Activated CD4-positive, alpha-beta T cell treated with anti-CD3 and anti-CD28 coated beads, Interleukin-2, Interleukin-4, amounts not matched to agents 100 ng/mL and 50 ng/mL, durations not matched to agents 16 hours and 8 hours (primary cell): ENCODE measurements around the gene SLC28A3.
"Not testable (repeated sequence)": the region's sequence is repeated elsewhere in the genome, so short reads cannot be mapped to it uniquely, and the experiment has no call there.

Experiments
- DNase-seq: peaks from one replicate; pipeline ENCODE4 v3.0.0-alpha.2; 2020; ENCODE audit warnings: low spot score

The SLC28A3 gene

GRCh38 chr9:84340535-84340934, at the start of gene SLC28A3:
Gene SLC28A3 (minus strand): TSS chr9:84340758. CDS start chr9:84340633, 125 bp downstream.
- DNase-seq, result no peak

DNA sequence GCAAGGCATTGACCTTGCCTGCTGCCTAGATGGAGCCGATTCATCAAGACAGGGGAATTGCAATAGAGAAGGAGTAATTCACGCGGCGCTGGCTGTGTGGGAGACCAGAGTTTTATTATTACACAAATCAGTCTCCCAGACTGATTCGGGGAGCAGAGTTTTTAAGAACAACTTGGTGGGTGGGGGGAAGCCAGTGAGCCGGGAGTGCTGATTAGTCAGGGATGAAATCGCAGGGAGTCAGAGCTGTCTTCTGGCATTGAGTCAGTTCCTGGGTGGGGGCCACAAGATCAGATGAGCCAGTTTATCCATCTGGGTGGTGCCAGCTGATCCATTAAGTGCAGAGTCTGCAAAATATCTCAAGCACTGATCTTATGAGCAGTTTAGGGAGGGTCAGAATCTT, 49.7 kb upstream of the SLC28A3 start:
- peak; percentile 11 for DNase-seq

- DNase-seq, result no peak
Observed at GRCh38 chr9:84387821-84388220, 47.3 kb upstream of the SLC28A3 start.

DNA sequence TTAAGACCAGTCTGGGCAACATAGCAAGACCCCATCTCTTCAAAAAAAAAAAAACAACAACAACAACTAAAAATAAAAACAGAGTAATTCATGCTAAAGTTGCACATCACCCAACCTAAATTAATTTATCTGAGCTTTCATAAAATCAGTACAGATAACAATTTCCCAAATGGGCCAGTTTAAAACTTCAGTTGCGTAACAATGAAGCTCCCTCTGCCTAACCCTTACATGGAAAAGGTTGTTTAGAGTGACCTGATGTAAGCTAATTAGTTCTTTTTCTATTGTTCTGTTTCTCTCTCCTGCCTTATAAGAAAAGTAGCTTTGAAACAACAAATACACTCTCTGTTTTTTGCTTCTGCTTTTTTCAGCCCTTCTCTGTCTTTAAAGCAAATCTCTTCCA, 46.2 kb upstream of the SLC28A3 start:
- no peak for DNase-seq

DNA sequence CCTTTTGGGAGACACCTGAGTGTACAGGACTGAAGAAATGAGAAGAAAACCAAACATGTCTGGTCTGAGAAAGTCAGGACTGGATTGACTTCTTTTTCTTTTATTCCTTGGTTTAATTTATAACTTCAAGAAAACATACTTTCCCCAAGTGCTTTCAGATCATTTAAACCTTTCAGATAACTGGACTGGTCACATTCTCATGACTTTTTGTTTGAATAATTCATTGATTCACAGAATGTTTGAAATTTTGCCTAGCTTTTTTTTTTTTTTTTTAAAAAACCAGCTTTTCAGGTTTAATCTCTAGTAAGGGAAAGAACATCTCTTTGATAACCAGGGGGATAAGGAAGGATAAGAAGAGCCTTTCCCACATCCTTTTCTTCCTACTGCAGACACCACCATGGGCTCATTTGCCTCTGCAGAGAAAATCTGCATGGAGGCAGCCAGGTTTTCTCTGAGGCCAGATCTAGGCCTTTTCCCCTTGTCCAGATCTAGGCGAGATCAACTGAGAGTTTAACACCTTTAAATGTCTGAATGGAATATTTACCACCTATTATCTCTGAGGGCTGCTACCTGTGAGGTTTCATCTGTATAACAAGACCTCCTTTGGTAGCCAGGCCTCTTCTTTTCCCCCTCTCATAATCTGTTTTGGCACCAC, 45.0 kb upstream of the SLC28A3 start:
- DNase-seq, result no peak

DNA sequence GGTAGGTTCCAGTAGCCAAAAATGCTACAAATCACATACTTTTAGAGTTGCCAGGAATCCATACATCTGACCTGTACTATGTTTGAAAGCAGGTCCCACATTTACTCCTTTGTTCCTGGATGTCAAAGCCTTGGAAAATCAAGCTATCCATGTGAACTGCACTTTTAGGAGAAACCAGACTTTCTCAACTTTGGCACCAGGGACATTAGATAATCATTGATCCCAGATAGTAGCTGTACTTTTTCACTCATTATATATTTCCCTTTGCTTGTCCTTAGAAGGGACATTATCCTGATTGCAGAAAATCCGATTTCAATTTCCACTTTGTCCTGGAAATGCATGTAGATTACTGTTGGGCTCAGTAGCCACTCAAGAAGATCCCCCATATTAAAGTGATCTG, 44.1 kb upstream of the SLC28A3 start:
- no peak for DNase-seq

GRCh38 chr9:84383178-84383577, 42.6 kb upstream of the SLC28A3 start:
- DNase-seq, result no peak

DNA sequence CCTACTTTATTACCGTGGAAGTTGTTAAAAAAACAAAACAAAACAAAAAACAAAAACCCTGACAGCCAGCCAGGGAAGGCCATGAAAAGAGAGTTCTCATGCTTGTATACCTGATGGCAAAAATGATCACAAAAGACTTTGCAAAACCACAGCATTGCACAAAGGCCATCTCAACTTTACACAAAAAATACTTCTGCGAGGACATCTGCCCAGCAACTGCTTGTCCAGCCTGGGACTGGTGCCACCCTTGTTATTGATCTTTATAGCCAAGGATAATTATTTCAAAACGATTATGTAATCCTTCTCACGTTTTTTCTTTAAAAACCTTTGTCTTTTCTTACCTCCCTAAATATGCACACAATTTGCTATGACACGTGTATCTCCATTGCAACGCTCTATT, 42.2 kb upstream of the SLC28A3 start:
- DNase-seq, result no peak

DNA sequence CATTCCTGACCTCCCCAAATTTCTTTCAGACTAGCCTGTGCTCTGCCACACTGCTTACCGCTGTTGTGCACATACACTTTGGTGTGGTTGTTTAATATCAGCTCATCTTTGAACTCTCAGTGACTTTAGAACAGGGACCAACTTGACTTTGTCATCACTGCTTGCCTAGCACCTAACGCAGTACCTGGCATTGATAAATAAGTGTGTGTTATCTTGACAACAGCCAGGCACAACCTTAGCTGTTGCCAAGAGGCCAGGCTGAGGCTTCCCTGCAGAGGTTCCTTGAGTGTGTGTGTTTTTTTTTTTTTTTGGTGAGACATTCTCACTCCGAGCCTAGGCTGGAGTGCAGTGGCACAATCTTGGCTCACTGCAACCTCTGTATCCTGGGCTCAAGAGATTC, 41.0 kb upstream of the SLC28A3 start:
- no peak for DNase-seq

- DNase-seq, result no peak
Observed at GRCh38 chr9:84379740-84380139, 39.2 kb upstream of the SLC28A3 start.

DNA sequence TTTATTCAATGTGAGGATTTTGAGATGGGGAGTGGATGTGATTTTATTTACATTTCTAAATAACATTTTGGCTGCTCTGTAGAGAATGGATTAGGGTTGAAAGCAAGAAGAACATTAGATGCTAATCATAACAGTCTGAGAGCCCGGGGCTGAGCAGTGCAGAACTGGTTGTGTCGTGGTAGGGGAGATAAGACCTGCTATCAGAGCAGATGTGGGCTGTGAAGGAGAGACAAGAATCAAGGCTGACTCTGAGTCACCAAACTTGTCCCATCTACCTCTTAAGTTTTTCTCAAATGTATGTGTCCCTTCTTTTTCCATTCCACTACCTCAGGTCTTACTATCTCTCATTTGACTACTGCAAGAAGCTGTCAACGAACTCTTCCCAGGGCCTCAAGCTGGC, 35.4 kb upstream of the SLC28A3 start:
- no peak for DNase-seq

GRCh38 chr9:84374516-84374915, 34.0 kb upstream of the SLC28A3 start:
- DNase-seq, result no peak

DNA sequence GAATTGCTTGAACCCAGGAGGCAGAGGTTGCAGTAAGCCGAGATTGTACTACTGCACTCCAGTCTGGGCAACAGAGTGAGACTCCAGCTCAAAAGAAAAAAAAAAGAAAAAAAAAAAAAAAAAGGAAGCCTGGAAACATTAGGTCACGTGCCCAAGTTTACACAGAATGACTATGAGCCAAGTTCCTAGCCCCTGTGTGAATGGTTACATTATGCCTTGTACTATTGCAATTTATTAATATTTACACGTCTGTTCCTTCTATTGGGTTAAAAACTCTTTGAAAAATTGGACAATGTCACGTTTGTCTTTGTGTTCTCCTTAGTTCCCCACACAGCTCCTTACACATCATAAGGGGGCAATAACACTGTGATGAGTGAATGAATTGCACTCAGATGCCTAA, 33.5 kb upstream of the SLC28A3 start:
- no peak for DNase-seq

- no peak for DNase-seq
Observed at GRCh38 chr9:84371737-84372136, 31.2 kb upstream of the SLC28A3 start.

GRCh38 chr9:84368601-84369000, 28.0 kb upstream of the SLC28A3 start:
- no peak for DNase-seq

DNA sequence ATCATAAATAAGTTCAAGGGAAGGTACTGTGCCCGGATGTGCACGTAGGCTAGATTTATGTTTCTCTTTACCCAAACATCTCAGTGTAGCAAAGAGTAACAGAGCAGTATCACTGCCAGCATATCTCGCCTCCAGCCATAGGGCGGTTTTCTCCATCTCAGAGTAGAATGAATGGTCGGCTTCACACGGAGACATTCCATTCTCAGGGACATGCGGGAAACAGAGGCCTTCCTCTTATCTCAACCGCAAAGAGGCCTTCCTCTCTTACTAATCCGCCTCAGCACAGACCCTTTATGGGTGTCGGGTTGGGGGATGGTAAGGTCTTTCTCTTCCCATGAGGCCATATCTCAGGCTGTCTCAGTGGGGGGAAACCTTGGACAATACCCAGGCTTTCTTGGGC, 27.2 kb upstream of the SLC28A3 start:
- DNase-seq, result not testable (repeated sequence)

DNA sequence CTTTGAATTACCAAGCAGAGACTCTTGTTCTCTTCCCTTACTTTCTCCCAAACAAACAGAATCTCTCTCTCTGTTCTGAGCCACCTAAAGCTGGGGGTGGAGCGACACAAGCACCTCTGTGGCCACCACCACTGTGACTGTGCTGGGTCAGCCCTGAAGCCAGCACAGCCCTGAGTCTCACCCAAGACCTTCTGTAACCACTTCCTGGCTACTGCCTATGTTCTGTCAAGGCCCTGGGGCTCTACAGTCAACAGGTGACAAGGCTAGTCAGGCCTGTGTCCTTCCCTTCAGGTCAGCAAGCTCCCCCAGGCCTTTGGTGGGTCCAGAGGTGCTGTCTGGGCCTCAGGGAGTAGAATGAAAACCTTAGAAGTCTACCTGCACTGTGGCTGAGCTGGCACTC, 26.1 kb upstream of the SLC28A3 start:
- DNase-seq, result no peak

DNA sequence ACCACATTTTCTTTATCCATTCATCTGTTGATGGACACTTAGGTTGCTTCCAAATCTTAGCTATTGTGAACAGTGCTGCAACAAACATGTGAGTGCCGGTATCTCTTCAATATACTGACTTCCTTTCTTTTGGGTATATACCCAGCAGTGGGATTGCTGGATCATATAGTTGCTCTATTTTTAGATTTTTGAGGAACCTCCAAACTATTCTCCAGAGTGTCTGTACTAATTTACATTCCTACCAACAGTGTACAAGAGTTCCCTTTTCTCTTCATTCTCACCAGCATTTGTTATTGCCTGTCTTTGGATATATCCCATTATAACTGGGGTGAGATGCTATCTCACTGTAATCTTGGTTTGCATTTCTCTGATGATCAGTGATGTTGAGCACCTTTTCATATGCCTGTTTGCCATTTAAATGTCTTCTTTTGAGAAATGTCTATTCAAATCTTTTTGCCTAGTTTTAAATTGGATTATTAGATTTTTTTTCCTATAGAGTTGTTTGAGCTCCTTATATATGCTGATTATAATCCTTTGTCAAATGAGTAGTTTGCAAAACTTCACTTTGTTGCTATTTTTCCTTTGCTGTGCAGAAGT, 24.4 kb upstream of the SLC28A3 start:
- not testable (repeated sequence) for DNase-seq

- no peak for DNase-seq
Observed at GRCh38 chr9:84361645-84362044, 21.1 kb upstream of the SLC28A3 start.

DNA sequence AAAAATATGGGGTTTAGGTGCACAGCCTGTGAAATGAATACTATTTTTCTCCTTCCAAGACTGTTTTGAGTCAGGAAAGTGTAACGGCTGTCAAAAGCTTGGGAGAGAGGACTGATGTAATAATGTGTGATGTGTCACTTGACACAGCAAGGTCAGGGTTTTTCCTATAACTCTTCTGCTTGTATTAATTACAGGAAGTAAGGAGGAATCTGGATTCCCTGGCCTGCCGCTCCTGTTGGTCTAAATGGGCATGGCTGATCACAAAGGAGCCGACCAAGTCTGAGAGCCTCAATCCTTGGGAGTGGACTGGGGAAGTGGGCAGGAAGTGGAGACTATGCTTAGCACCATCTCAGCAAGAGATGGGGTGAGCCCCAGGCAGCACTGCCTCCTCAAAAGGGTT, 16.7 kb upstream of the SLC28A3 start:
- DNase-seq, result no peak

GRCh38 chr9:84354035-84354434, 13.5 kb upstream of the SLC28A3 start:
- no peak for DNase-seq

DNA sequence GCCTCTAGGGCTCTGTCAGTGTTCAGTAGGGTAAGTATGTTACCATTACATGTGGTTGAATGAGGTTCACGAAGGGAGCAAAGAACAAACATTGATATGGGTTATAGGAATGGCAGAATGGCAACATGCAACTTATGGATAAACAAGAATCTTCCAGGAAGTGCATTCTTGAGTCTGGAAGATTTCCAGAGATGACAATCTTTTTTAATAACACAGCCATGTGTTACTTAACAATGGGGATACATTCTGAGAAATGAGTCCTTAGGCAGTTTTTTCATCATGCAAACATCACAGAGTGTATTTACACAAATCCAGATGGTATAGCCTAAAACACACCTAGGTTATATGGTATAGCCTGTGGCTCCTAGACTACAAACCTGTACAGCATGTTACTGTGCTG, 9.1 kb upstream of the SLC28A3 start:
- no peak for DNase-seq

DNA sequence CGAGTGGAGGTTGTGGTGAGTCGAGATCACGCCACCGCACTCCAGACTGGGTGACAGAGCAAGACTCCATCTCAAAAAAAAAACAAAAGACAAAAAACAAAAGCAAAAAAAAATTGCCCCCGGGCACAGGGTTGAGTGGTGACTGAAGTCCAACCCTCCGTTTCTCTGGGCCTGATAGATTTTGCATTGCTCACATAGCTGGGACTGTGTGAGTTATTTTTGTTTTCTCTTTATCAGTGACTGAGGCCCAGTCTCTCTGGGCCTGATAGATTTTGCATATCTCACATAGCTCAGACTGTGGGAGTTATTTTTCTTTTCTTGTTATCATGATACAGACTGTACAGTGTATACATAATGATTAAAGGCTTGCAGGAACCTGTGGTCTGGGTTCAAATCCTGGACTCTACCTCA, 2.6 kb upstream of the SLC28A3 start:
- DNase-seq, result no peak

GRCh38 chr9:84339962-84340361, 596 bp downstream of the SLC28A3 start:
- no peak for DNase-seq
